Endothelial cell (in vitro differentiated cells): ENCODE measurements around the gene PLD5. TPM values are rescaled to one million over a fixed set of nuclear protein-coding genes. Genes with fewer than 3 reads are reported as not detected.

ENCODE experiments used
- DNase-seq: peaks from one replicate; pipeline ENCODE4 v3.0.0; 2021; ENCODE audit warnings: low spot score
- H3K27ac Mint-ChIP-seq: one replicate; pipeline ENCODE4 v1.8.0; 2021; ENCODE audit warnings: mixed read lengths, inconsistent platforms; ENCODE audit not compliant: unreplicated experiment
- H3K27me3 Mint-ChIP-seq: one replicate; pipeline ENCODE4 v1.8.0; 2021; ENCODE audit warnings: mild to moderate bottlenecking, moderate library complexity, mixed read lengths, inconsistent platforms; ENCODE audit not compliant: unreplicated experiment
- H3K36me3 Mint-ChIP-seq: one replicate; pipeline ENCODE4 v1.8.0; 2021; ENCODE audit warnings: mild to moderate bottlenecking, low read depth, mixed read lengths, inconsistent platforms; ENCODE audit not compliant: unreplicated experiment
- H3K4me1 Mint-ChIP-seq: one replicate; pipeline ENCODE4 v1.8.0; 2021; ENCODE audit warnings: mild to moderate bottlenecking, mixed read lengths, inconsistent platforms; ENCODE audit not compliant: unreplicated experiment
- H3K4me3 Mint-ChIP-seq: one replicate; pipeline ENCODE4 v1.8.0; 2021; ENCODE audit warnings: mild to moderate bottlenecking, mixed read lengths, inconsistent platforms; ENCODE audit not compliant: unreplicated experiment
- H3K9me3 Mint-ChIP-seq: one replicate; pipeline ENCODE4 v1.8.0; 2021; ENCODE audit warnings: mixed read lengths, inconsistent platforms; ENCODE audit not compliant: unreplicated experiment
- total RNA-seq: library from RNA; stranded (reverse); fragmentation: NEBNext Ultra II Directional; extraction: Animal tissue kit (Norgen Biotek cat#: 25700); gene quantifications from one replicate; pipeline ENCODE4 v1.2.1, GENCODE V29; 2021; ENCODE audit not compliant: unreplicated experiment
- TF ChIP-seq, protein P1 (sequence below): fragments of 200-600 bp; sonication (generic); IDR thresholded peaks from one replicate; pipeline ENCODE4 v1.5.0; 2021; ENCODE audit warnings: antibody characterized with exemption; ENCODE audit not compliant: unreplicated experiment

PLD5 gene
- total RNA-seq, 1 donor from 2014 or later, result not detected

DNA sequence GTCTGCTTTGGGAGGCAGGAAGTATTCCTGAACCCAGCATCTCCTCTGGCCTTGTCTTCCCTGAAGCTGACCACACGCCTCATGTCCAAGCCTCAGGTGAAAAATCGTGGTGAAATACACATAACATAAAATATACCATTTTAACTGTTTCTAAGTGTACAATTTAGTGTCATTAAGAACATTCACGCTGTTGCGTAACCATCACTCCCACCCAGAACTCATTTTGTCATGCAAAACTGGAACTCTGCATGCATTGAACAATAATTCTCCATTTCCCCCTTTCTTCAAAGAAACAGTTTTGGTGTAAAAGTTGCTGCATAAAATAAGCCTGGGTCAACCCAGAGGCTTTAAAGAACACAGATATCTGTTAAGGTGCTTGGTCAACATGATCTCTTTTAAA, 93.5 kb downstream of the PLD5 start:
- no peak overlapping the region for H3K27ac Mint-ChIP-seq

GRCh38 chr1:242428399-242429190, 95.9 kb downstream of the PLD5 start:
- Mint-ChIP-seq H3K36me3 (no peaks in the 10 kb centered on the region), H3K27ac (no peak overlapping the region), H3K4me3 (no peak overlapping the region), H3K9me3 (no peaks in the 10 kb centered on the region), H3K4me1 (no peaks in the 10 kb centered on the region), H3K27me3 (no peaks in the 10 kb centered on the region)
- TF ChIP-seq, protein P1, sequence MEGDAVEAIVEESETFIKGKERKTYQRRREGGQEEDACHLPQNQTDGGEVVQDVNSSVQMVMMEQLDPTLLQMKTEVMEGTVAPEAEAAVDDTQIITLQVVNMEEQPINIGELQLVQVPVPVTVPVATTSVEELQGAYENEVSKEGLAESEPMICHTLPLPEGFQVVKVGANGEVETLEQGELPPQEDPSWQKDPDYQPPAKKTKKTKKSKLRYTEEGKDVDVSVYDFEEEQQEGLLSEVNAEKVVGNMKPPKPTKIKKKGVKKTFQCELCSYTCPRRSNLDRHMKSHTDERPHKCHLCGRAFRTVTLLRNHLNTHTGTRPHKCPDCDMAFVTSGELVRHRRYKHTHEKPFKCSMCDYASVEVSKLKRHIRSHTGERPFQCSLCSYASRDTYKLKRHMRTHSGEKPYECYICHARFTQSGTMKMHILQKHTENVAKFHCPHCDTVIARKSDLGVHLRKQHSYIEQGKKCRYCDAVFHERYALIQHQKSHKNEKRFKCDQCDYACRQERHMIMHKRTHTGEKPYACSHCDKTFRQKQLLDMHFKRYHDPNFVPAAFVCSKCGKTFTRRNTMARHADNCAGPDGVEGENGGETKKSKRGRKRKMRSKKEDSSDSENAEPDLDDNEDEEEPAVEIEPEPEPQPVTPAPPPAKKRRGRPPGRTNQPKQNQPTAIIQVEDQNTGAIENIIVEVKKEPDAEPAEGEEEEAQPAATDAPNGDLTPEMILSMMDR, result no peak
- no peak for DNase-seq

More for the DNA sequence above, 93.5 kb downstream of the PLD5 start:
- no peak for DNase-seq
- H3K36me3 Mint-ChIP-seq, result no peaks in the 10 kb centered on the region
- TF ChIP-seq, protein P1, result no peak
- H3K4me1 Mint-ChIP-seq, result no peaks in the 10 kb centered on the region
- no peaks in the 10 kb centered on the region for H3K27me3 Mint-ChIP-seq
- no peak overlapping the region for H3K4me3 Mint-ChIP-seq
- no peaks in the 10 kb centered on the region for H3K9me3 Mint-ChIP-seq

- DNase-seq, result no peak
- H3K9me3 Mint-ChIP-seq, result no peaks in the 10 kb centered on the region
- TF ChIP-seq, protein P1, result no peak
- H3K27ac Mint-ChIP-seq, result no peak overlapping the region
- H3K36me3 Mint-ChIP-seq, result no peaks in the 10 kb centered on the region
- H3K27me3 Mint-ChIP-seq, result no peaks in the 10 kb centered on the region
- no peak overlapping the region for H3K4me3 Mint-ChIP-seq
- H3K4me1 Mint-ChIP-seq, result no peaks in the 10 kb centered on the region
Observed at GRCh38 chr1:242427519-242427918, 97.0 kb downstream of the PLD5 start.

- no peaks in the 10 kb centered on the region for H3K9me3 Mint-ChIP-seq
- H3K4me1 Mint-ChIP-seq, result no peaks in the 10 kb centered on the region
- TF ChIP-seq, protein P1, result no peak
- no peaks in the 10 kb centered on the region for H3K27me3 Mint-ChIP-seq
- no peak for DNase-seq
- no peaks in the 10 kb centered on the region for H3K36me3 Mint-ChIP-seq
- H3K27ac Mint-ChIP-seq, result no peak overlapping the region
- H3K4me3 Mint-ChIP-seq, result no peak overlapping the region
Observed at GRCh38 chr1:242426271-242426905, 98.1 kb downstream of the PLD5 start.

GRCh38 chr1:242425232-242425631, 99.3 kb downstream of the PLD5 start:
- H3K4me3 Mint-ChIP-seq, result no peak overlapping the region
- DNase-seq, result no peak
- no peaks in the 10 kb centered on the region for H3K9me3 Mint-ChIP-seq
- no peaks in the 10 kb centered on the region for H3K4me1 Mint-ChIP-seq
- no peaks in the 10 kb centered on the region for H3K27me3 Mint-ChIP-seq
- H3K27ac Mint-ChIP-seq, result no peak overlapping the region
- no peaks in the 10 kb centered on the region for H3K36me3 Mint-ChIP-seq
- TF ChIP-seq, protein P1, result peak; percentile 24
